SU-DHL-6 (cell line): ENCODE data around the gene TATDN3.

Source experiments
- CTCF ChIP-seq: fragments of 200-600 bp; sonication (generic); IDR thresholded peaks from one replicate; pipeline ENCODE4 v1.5.1; 2017; ENCODE audit warnings: antibody characterized with exemption, mild to moderate bottlenecking, low read length, moderate library complexity; ENCODE audit not compliant: insufficient read depth, poor library complexity, severe bottlenecking
- EZH2phosphoT487 ChIP-seq: fragments of 200-600 bp; sonication (generic), shearing (Covaris generic); conservative IDR thresholded peaks from 2 replicates; pipeline ENCODE4 v1.6.1; 2018; ENCODE audit warnings: mild to moderate bottlenecking, antibody characterized with exemption, low read length, moderate library complexity, mixed read lengths

- TF ChIP-seq CTCF = no peak
- no peak for TF ChIP-seq EZH2phosphoT487
Observed at GRCh38 chr1:212752934-212753497, 38.7 kb upstream of the TATDN3 start.
